Effector memory CD4-positive, alpha-beta T cell (primary cell): ENCODE measurements around the gene DAO.
"Not testable (repeated sequence)": the region's sequence is repeated elsewhere in the genome, so short reads cannot be mapped to it uniquely, and the experiment has no call there.

ENCODE experiments used
- DNase-seq, 3 donors: peaks; one replicate each; pipeline ENCODE4 v3.0.0-alpha.2; 2020
- H3K27ac ChIP-seq: 2 replicates; pipeline ENCODE4 v1.7.0; 2013; ENCODE audit warnings: mild to moderate bottlenecking, low read length, moderate library complexity; ENCODE audit not compliant: insufficient read depth, poor library complexity, severe bottlenecking
- H3K27me3 ChIP-seq: replicated peaks from 2 replicates; pipeline ENCODE4 v1.7.0; 2013; ENCODE audit warnings: mild to moderate bottlenecking, low read length; ENCODE audit not compliant: insufficient read depth, control insufficient read depth, poor library complexity, severe bottlenecking
- H3K36me3 ChIP-seq: 2 replicates; pipeline ENCODE4 v1.7.0; 2013; ENCODE audit warnings: mild to moderate bottlenecking, low read length, moderate library complexity; ENCODE audit not compliant: control insufficient read depth, insufficient read depth
- H3K4me1 ChIP-seq: 2 replicates; pipeline ENCODE4 v1.7.0; 2013; ENCODE audit warnings: low read length, mild to moderate bottlenecking; ENCODE audit not compliant: control insufficient read depth, insufficient read depth, poor library complexity, severe bottlenecking
- H3K4me3 ChIP-seq: 2 replicates; pipeline ENCODE4 v1.7.0; 2013; ENCODE audit warnings: low read length, low read depth, mild to moderate bottlenecking; ENCODE audit not compliant: insufficient read depth, poor library complexity, severe bottlenecking
- H3K9me3 ChIP-seq: 2 replicates; pipeline ENCODE4 v1.7.0; 2013; ENCODE audit warnings: mild to moderate bottlenecking, low read length, moderate library complexity; ENCODE audit not compliant: control insufficient read depth

The DAO gene

DNA sequence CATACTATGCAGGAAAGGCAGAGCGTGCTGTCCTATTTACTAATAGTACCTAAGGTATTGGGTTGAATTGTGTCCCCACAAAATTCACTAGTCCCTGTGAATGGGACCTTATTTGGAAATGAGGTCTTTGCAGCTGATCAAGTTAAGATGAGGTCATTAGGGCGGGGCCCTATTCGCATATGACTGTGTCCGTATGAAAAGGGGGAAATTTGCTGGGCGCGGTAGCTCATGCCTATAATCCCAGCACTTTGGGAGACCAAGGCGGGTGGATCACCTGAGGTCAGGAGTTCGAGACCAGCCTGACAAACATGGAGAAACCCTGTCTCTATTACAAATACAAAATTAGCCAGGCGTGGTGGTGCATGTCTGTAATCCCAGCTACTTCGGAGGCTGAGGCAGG, 13.8 kb upstream of the DAO start:
- not testable (repeated sequence) for H3K36me3 ChIP-seq, H3K27me3 ChIP-seq, DNase-seq, H3K27ac ChIP-seq, H3K9me3 ChIP-seq, H3K4me3 ChIP-seq, H3K4me1 ChIP-seq

DNA sequence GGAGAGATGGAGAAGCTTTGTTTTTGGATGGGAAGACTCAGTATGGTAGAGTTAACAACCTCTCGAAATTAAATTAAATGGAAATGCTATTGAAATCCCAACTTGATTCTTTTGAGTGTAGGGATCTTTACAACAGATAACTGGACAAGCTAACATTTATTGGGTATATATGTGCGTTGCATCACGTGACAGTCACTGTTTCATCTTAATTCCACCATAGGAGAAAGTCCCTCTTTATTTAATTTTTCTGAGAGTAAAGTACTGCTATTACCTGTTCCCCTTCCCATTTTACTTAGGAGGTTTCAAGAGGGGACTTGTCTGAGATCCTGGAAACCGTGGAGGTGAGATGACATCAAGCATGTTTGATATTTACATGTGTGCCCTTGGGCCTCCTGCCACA, 11.1 kb upstream of the DAO start:
- H3K27ac ChIP-seq, result no peak overlapping the region
- H3K36me3 ChIP-seq, result no peaks in the 10 kb centered on the region
- DNase-seq, result no peak
- no peaks in the 10 kb centered on the region for H3K4me1 ChIP-seq
- H3K9me3 ChIP-seq, result no peaks in the 10 kb centered on the region
- H3K27me3 ChIP-seq, result no peaks in the 10 kb centered on the region
- H3K4me3 ChIP-seq, result no peak overlapping the region

DNA sequence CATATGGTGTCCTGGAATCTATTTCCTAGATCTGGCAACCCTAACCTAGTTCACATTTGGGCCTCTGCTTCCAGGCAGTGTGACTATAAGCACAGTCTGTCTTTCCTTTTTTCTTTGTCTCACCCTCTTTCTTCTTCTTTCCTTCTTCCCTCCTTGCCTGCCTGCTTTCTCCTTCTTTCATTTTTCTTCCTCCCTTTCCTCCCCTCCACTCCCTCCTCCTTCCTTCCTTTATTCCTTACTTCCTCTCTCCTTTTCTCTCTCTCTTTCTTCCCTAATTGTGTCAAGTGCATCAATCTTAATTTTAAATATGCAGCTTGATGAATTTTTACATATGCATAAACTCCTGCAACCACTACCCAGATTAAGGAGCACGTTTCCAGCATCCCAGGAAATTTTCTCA, 4.6 kb upstream of the DAO start:
- no peak for DNase-seq
- H3K27me3 ChIP-seq, result no peaks in the 10 kb centered on the region
- no peaks in the 10 kb centered on the region for H3K36me3 ChIP-seq
- H3K27ac ChIP-seq, result no peak overlapping the region
- H3K4me1 ChIP-seq, result no peaks in the 10 kb centered on the region
- H3K4me3 ChIP-seq, result no peak overlapping the region
- no peaks in the 10 kb centered on the region for H3K9me3 ChIP-seq

DNA sequence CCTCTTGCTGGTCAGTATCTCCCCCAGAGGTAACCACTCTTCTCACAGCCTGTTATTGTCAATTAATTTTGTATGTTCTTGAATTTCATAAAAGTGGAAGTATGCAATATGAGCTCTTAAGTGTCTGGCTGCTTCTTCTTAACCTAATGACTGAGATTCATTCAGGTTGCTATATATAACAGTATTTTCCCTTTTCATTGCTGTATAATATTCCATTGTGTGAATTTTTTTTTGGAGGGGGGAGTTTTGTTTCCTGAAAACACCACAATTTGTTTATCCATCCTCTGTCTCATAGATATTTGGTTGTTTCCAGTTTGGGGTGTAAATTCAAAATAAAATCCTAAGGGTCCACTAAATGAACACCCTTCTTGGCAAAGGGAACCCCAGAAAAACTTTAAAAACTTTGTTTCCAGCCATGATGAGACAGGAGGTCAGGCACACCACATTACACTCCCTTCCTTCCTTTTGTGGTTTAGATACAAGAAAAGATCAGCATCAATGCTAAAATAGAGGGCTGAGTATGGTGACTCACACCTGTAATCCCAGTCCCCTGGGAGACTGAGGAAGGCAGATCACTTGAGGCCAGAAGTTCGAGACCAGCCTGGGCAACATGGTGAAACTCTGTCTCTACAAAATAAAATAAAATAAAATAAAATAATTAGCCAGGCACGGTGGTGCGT, 4.1 kb upstream of the DAO start:
- Histone ChIP-seq H3K9me3 (no peaks in the 10 kb centered on the region), H3K36me3 (no peaks in the 10 kb centered on the region), H3K27me3 (no peaks in the 10 kb centered on the region), H3K4me3 (no peak overlapping the region), H3K27ac (no peak overlapping the region), H3K4me1 (no peaks in the 10 kb centered on the region)
- no peak for DNase-seq

DNA sequence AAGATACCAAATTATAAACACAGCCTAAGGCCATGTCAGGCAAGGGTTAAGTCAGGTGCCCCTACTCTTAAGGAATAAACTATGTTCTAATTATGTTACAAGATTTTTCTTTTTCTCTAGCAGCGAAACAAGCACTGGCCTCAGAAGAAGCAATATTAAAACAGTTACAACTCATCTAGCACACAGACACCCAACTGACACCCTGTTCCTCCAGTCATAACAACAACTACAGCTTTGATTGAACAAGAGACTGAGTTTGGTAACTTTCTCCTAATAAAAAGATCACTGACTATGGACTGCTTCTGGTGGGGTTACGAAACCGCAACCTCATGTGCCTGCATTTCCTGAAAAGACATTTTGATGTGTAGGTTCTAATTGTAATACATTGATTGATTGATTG, 3.3 kb upstream of the DAO start:
- DNase-seq, result no peak
- H3K36me3 ChIP-seq, result no peaks in the 10 kb centered on the region
- H3K4me3 ChIP-seq, result no peak overlapping the region
- H3K9me3 ChIP-seq, result no peaks in the 10 kb centered on the region
- H3K27ac ChIP-seq, result no peak overlapping the region
- no peaks in the 10 kb centered on the region for H3K27me3 ChIP-seq
- no peaks in the 10 kb centered on the region for H3K4me1 ChIP-seq

DNA sequence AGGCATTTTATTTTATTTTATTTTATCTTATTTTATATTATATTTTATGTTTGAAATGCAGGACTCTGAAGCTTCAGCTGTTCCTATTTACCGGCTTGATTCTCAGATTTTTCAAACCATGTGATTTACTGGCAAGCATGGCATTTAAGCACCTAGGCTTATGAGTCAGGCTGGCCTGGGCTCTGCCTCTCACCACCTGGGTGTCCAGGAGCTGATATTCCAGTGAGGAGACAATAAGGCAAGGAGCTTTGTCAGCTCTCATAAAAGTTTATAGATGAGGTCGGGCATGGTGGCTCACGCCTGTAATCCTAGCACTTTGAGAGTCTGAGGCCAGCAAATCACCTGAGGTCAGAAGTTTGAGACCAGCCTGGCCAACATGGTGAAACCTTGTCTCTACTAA, 2.1 kb downstream of the DAO start:
- Histone ChIP-seq H3K4me3 (no peak overlapping the region), H3K4me1 (no peaks in the 10 kb centered on the region), H3K36me3 (no peaks in the 10 kb centered on the region), H3K27ac (no peak overlapping the region), H3K9me3 (no peaks in the 10 kb centered on the region), H3K27me3 (no peaks in the 10 kb centered on the region)
- no peak for DNase-seq

- H3K4me1 ChIP-seq, result no peaks in the 10 kb centered on the region
- H3K27ac ChIP-seq, result no peak overlapping the region
- H3K36me3 ChIP-seq, result no peaks in the 10 kb centered on the region
- H3K4me3 ChIP-seq, result no peak overlapping the region
- H3K27me3 ChIP-seq, result no peaks in the 10 kb centered on the region
- peak; percentile 15 to 53 (median 30) for DNase-seq
- H3K9me3 ChIP-seq, result no peaks in the 10 kb centered on the region
Measured at GRCh38 chr12:108884116-108885012, 4.5 kb downstream of the DAO start.

DNA sequence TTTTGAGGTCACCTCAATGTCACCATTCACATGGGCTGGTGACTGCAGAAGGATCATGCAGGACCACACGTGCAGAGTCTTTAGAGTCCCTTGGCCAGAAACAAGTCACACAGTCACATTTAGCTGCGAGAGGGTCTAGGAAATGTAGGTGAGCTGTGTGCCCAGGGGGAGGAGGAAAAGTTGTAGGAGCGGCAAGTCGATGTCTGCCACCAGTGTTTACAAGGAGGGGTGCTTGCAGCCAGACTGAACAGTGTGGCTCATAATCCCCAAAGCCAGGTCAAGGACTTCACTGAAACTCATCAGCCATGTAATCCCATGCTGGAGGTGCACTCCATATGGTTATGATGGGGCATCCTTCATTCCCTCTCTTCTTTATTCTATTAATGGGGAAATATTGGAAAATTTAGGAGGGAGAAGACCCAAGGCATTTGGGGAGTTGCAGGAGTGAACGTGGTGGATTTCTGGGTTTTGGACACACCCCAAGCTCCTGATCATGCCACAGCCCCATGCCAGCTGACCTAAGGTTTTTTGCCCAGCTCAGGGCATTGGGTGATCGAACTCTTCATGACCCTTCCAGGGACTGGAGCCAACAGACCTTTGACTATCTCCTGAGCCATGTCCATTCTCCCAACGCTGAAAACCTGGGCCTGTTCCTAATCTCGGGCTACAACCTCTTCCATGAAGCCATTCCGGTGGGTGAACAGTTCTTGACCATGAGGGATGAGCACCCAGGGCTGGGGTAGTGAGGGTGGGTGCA, 7.2 kb downstream of the DAO start:
- no peak overlapping the region for H3K4me3 ChIP-seq
- H3K36me3 ChIP-seq, result no peaks in the 10 kb centered on the region
- no peak for DNase-seq
- H3K27ac ChIP-seq, result no peak overlapping the region
- H3K27me3 ChIP-seq, result no peaks in the 10 kb centered on the region
- H3K4me1 ChIP-seq, result no peaks in the 10 kb centered on the region
- no peaks in the 10 kb centered on the region for H3K9me3 ChIP-seq

DNA sequence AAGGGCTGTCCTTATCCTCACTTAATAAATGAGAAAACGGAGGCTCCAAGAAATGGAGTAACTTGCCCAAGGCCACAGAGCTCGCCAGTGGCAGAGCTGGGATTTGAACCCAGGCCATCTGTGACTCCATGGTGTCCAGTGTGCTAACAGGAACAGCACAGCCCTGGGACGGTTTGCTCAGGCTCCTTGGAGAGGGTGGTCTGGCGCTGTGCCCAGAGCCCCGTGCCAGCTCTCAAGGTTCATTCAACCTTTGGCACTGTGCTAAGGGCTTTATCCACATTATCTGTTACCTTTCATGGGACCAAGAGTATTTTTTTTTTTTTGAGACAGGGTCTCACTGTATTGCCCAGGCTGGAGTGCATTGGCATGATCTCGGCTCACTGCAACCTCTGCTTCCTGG, 8.1 kb downstream of the DAO start:
- Histone ChIP-seq H3K4me1 (no peaks in the 10 kb centered on the region), H3K4me3 (no peak overlapping the region), H3K27ac (no peak overlapping the region), H3K36me3 (no peaks in the 10 kb centered on the region), H3K27me3 (no peaks in the 10 kb centered on the region), H3K9me3 (no peaks in the 10 kb centered on the region)
- DNase-seq, result no peak

DNA sequence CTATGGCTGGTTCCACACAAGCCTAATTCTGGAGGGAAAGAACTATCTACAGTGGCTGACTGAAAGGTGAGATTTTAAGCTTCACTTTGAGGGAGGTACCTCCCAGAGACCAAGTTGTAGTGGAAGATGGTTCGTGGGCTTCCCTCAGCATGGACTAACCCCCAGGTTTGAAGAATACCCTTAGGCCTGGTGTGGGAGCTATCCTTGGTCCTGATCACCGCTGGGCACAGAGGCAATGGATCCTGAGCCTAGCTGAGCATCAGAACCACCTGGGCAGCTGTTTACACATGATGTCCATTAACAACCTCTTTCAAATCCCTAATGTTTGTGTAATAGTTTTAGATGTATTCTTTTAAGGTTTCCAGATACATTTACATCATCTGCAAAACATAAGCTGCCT, 10.3 kb downstream of the DAO start:
- no peak for DNase-seq
- H3K27me3 ChIP-seq, result no peaks in the 10 kb centered on the region
- H3K9me3 ChIP-seq, result no peaks in the 10 kb centered on the region
- no peak overlapping the region for H3K4me3 ChIP-seq
- H3K4me1 ChIP-seq, result no peaks in the 10 kb centered on the region
- no peak overlapping the region for H3K27ac ChIP-seq
- no peaks in the 10 kb centered on the region for H3K36me3 ChIP-seq
